ENCODE data around the gene DNAH1. TPM values are rescaled to one million over a fixed set of nuclear protein-coding genes. Genes with fewer than 3 reads are reported as not detected.
A peak's percentile ranks its signal among the peaks of the same experiment; 100 is the strongest.

The DNAH1 gene
- total RNA-seq, 5 donors from 2014 or later (not counting 1 experiment from before 2014, with no cell fraction given) = 41.5 to 72.0 (median 44.2) TPM

- peak in 1 of 4 experiments; percentile 11 for ATAC-seq (replicated peaks in 1 of 4)
- Mint-ChIP-seq H3K4me3 (no peak overlapping the region), H3K36me3 (peaks cover 31% of the 10 kb centered on the region), H3K4me1 (peaks cover 0 to 2% (median 0%) of the 10 kb centered on the region in 3 donors), H3K9me3 (no peaks in the 10 kb centered on the region), H3K27me3 (no peaks in the 10 kb centered on the region), H3K27ac (peak overlapping the region in 1 of 2 donors; percentile 44)
- Histone ChIP-seq H3K4me1 (ENCODE audit: control insufficient read depth in 1 of 2, extremely low read depth in 1 of 2, insufficient read depth in 2 of 2, low read length in 2 of 2) (peaks cover 0 to 8% of the 10 kb centered on the region in 2 experiments), H3K4me3 (ENCODE audit: control insufficient read depth in 1 of 2, extremely low read depth in 1 of 2, low read length in 1 of 2) (no peak overlapping the region), H3K27ac (ENCODE audit: low read length) (no peak overlapping the region), H3K36me3 (ENCODE audit: control insufficient read depth in 2 of 2, extremely low read depth in 1 of 2, insufficient read depth in 1 of 2, low read length in 1 of 2) (peaks cover 32 to 73% of the 10 kb centered on the region in 2 donors), H3K27me3 (replicated peaks in 1 of 2; ENCODE audit: control insufficient read depth in 2 of 2, extremely low read depth in 1 of 2, insufficient read depth in 2 of 2, low read length in 1 of 2) (no peaks in the 10 kb centered on the region), H3K9me3 (no peaks in the 10 kb centered on the region)
- DNase-seq = no peak
- POLR2A ChIA-PET = no interaction called here
- CTCF ChIA-PET = no interaction called here
- WGBS (ENCODE audit: insufficient coverage) = no CpG with 5 or more reads among the region's 1 CpG
Observed at GRCh38 chr3:52401551-52401950, 85.4 kb downstream of the DNAH1 start.

- Mint-ChIP-seq H3K27ac (no peak overlapping the region), H3K27me3 (no peaks in the 10 kb centered on the region), H3K36me3 (peaks cover 34% of the 10 kb centered on the region), H3K9me3 (no peaks in the 10 kb centered on the region), H3K4me1 (peaks cover 0 to 5% (median 2%) of the 10 kb centered on the region in 3 donors), H3K4me3 (no peak overlapping the region)
- no peak for DNase-seq
- ChIA-PET CTCF (no interaction called here), POLR2A (no interaction called here)
- Histone ChIP-seq H3K4me3 (ENCODE audit: control insufficient read depth in 1 of 2, extremely low read depth in 1 of 2, low read length in 1 of 2) (no peak overlapping the region), H3K9me3 (no peaks in the 10 kb centered on the region), H3K36me3 (ENCODE audit: control insufficient read depth in 2 of 2, extremely low read depth in 1 of 2, insufficient read depth in 1 of 2, low read length in 1 of 2) (peaks cover 37 to 78% of the 10 kb centered on the region in 2 donors), H3K27me3 (replicated peaks in 1 of 2; ENCODE audit: control insufficient read depth in 2 of 2, extremely low read depth in 1 of 2, insufficient read depth in 2 of 2, low read length in 1 of 2) (no peaks in the 10 kb centered on the region), H3K27ac (ENCODE audit: low read length) (no peak overlapping the region), H3K4me1 (ENCODE audit: control insufficient read depth in 1 of 2, extremely low read depth in 1 of 2, insufficient read depth in 2 of 2, low read length in 2 of 2) (peaks cover 0 to 14% of the 10 kb centered on the region in 2 experiments)
- no peak for ATAC-seq (replicated peaks in 1 of 4)
- 96% methylated on average over 16 of the region's 16 CpGs for WGBS (ENCODE audit: insufficient coverage)
Observed at GRCh38 chr3:52402101-52402521, 86.0 kb downstream of the DNAH1 start.

- ATAC-seq (replicated peaks in 1 of 4) (no peak), DNase-seq (no peak)
- no peak overlapping the region for H3K27ac ChIP-seq (ENCODE audit: low read length)
- CTCF ChIA-PET = no interaction called here
- H3K4me3 Mint-ChIP-seq = no peak overlapping the region
- H3K4me3 ChIP-seq (ENCODE audit: control insufficient read depth in 1 of 2, extremely low read depth in 1 of 2, low read length in 1 of 2) = no peak overlapping the region
- POLR2A ChIA-PET = no interaction called here
- H3K4me1 ChIP-seq (ENCODE audit: control insufficient read depth in 1 of 2, extremely low read depth in 1 of 2, insufficient read depth in 2 of 2, low read length in 2 of 2) = peaks cover 0 to 19% of the 10 kb centered on the region in 2 experiments
- no peaks in the 10 kb centered on the region for H3K9me3 ChIP-seq
- H3K27me3 Mint-ChIP-seq = no peaks in the 10 kb centered on the region
- 86% methylated on average over 7 of the region's 11 CpGs for WGBS (ENCODE audit: insufficient coverage)
- no peaks in the 10 kb centered on the region for H3K9me3 Mint-ChIP-seq
- H3K36me3 Mint-ChIP-seq = peaks cover 35% of the 10 kb centered on the region
- H3K36me3 ChIP-seq (ENCODE audit: control insufficient read depth in 2 of 2, extremely low read depth in 1 of 2, insufficient read depth in 1 of 2, low read length in 1 of 2) = peaks cover 36 to 83% of the 10 kb centered on the region in 2 donors
- H3K4me1 Mint-ChIP-seq = peaks cover 2 to 6% (median 3%) of the 10 kb centered on the region in 3 donors
- no peak overlapping the region for H3K27ac Mint-ChIP-seq
- no peaks in the 10 kb centered on the region for H3K27me3 ChIP-seq (replicated peaks in 1 of 2; ENCODE audit: control insufficient read depth in 2 of 2, extremely low read depth in 1 of 2, insufficient read depth in 2 of 2, low read length in 1 of 2)
Observed at GRCh38 chr3:52402706-52403270, 86.7 kb downstream of the DNAH1 start.

GRCh38 chr3:52403271-52403841 is 87.2 kb downstream of the DNAH1 start:
- H3K4me1 Mint-ChIP-seq = peaks cover 8 to 12% (median 9%) of the 10 kb centered on the region in 3 donors
- Histone ChIP-seq H3K36me3 (ENCODE audit: control insufficient read depth in 2 of 2, extremely low read depth in 1 of 2, insufficient read depth in 1 of 2, low read length in 1 of 2) (peaks cover 33 to 87% of the 10 kb centered on the region in 2 donors), H3K27me3 (replicated peaks in 1 of 2; ENCODE audit: control insufficient read depth in 2 of 2, extremely low read depth in 1 of 2, insufficient read depth in 2 of 2, low read length in 1 of 2) (no peaks in the 10 kb centered on the region), H3K27ac (ENCODE audit: low read length) (no peak overlapping the region), H3K9me3 (no peaks in the 10 kb centered on the region), H3K4me3 (ENCODE audit: control insufficient read depth in 1 of 2, extremely low read depth in 1 of 2, low read length in 1 of 2) (no peak overlapping the region), H3K4me1 (ENCODE audit: control insufficient read depth in 1 of 2, extremely low read depth in 1 of 2, insufficient read depth in 2 of 2, low read length in 2 of 2) (peaks cover 0 to 24% of the 10 kb centered on the region in 2 experiments)
- DNase-seq (no peak), ATAC-seq (replicated peaks in 1 of 4) (no peak)
- no peaks in the 10 kb centered on the region for H3K27me3 Mint-ChIP-seq
- H3K4me3 Mint-ChIP-seq = no peak overlapping the region
- H3K36me3 Mint-ChIP-seq = peaks cover 41% of the 10 kb centered on the region
- no peak overlapping the region for H3K27ac Mint-ChIP-seq
- ChIA-PET POLR2A (interaction anchor here in 1 of 2 donors (0.5 kb wide), 1 partner anchor 211 kb away, joined by 3 read pairs; no protein-coding TSS in a partner anchor), CTCF (no interaction called here)
- H3K9me3 Mint-ChIP-seq = no peaks in the 10 kb centered on the region
- 96% methylated on average over 18 of the region's 19 CpGs for whole genome bisulfite sequencing (ENCODE audit: insufficient coverage)

GRCh38 chr3:52403955-52404354 is 87.8 kb downstream of the DNAH1 start:
- H3K27ac Mint-ChIP-seq = no peak overlapping the region
- Histone ChIP-seq H3K4me3 (ENCODE audit: control insufficient read depth in 1 of 2, extremely low read depth in 1 of 2, low read length in 1 of 2) (no peak overlapping the region), H3K36me3 (ENCODE audit: control insufficient read depth in 2 of 2, extremely low read depth in 1 of 2, insufficient read depth in 1 of 2, low read length in 1 of 2) (peaks cover 33 to 81% of the 10 kb centered on the region in 2 donors), H3K9me3 (no peaks in the 10 kb centered on the region), H3K27me3 (replicated peaks in 1 of 2; ENCODE audit: control insufficient read depth in 2 of 2, extremely low read depth in 1 of 2, insufficient read depth in 2 of 2, low read length in 1 of 2) (no peaks in the 10 kb centered on the region), H3K27ac (ENCODE audit: low read length) (no peak overlapping the region), H3K4me1 (ENCODE audit: control insufficient read depth in 1 of 2, extremely low read depth in 1 of 2, insufficient read depth in 2 of 2, low read length in 2 of 2) (peaks cover 2 to 30% of the 10 kb centered on the region in 2 experiments)
- no peak overlapping the region for H3K4me3 Mint-ChIP-seq
- ChIA-PET POLR2A (interaction anchor here in 1 of 2 donors (0.5 kb wide), 1 partner anchor 211 kb away, joined by 3 read pairs; no protein-coding TSS in a partner anchor), CTCF (no interaction called here)
- H3K9me3 Mint-ChIP-seq = no peaks in the 10 kb centered on the region
- DNase-seq (no peak), ATAC-seq (replicated peaks in 1 of 4) (no peak)
- peaks cover 14 to 18% (median 15%) of the 10 kb centered on the region in 3 donors for H3K4me1 Mint-ChIP-seq
- 100% methylated on average over 3 of the region's 3 CpGs for WGBS (ENCODE audit: insufficient coverage)
- no peaks in the 10 kb centered on the region for H3K27me3 Mint-ChIP-seq
- H3K36me3 Mint-ChIP-seq = peaks cover 42% of the 10 kb centered on the region

GRCh38 chr3:52404391-52404790 is 88.3 kb downstream of the DNAH1 start:
- peaks cover 42% of the 10 kb centered on the region for H3K36me3 Mint-ChIP-seq
- CTCF ChIA-PET = no interaction called here

More at GRCh38 chr3:52404391-52404790, 88.3 kb downstream of the DNAH1 start:
- no peaks in the 10 kb centered on the region for H3K9me3 Mint-ChIP-seq
- no peak overlapping the region for H3K27ac ChIP-seq (ENCODE audit: low read length)
- no peaks in the 10 kb centered on the region for H3K27me3 Mint-ChIP-seq
- no peaks in the 10 kb centered on the region for H3K9me3 ChIP-seq
- peaks cover 33 to 78% of the 10 kb centered on the region in 2 donors for H3K36me3 ChIP-seq (ENCODE audit: control insufficient read depth in 2 of 2, extremely low read depth in 1 of 2, insufficient read depth in 1 of 2, low read length in 1 of 2)
- no peak overlapping the region for H3K4me3 ChIP-seq (ENCODE audit: control insufficient read depth in 1 of 2, extremely low read depth in 1 of 2, low read length in 1 of 2)
- POLR2A ChIA-PET = no interaction called here
- peaks cover 6 to 35% of the 10 kb centered on the region in 2 experiments for H3K4me1 ChIP-seq (ENCODE audit: control insufficient read depth in 1 of 2, extremely low read depth in 1 of 2, insufficient read depth in 2 of 2, low read length in 2 of 2)
- no peak overlapping the region for H3K4me3 Mint-ChIP-seq
- 99% methylated on average over 10 of the region's 10 CpGs for WGBS (ENCODE audit: insufficient coverage)
- no peaks in the 10 kb centered on the region for H3K27me3 ChIP-seq (replicated peaks in 1 of 2; ENCODE audit: control insufficient read depth in 2 of 2, extremely low read depth in 1 of 2, insufficient read depth in 2 of 2, low read length in 1 of 2)
- ATAC-seq (replicated peaks in 1 of 4) (no peak), DNase-seq (no peak)
- H3K4me1 Mint-ChIP-seq = peaks cover 18 to 21% (median 19%) of the 10 kb centered on the region in 3 donors
- H3K27ac Mint-ChIP-seq = no peak overlapping the region

Measured in T-cell (primary cell).